Fibroblast of villous mesenchyme (primary cell): ENCODE data around the gene FRMD4A. TPM values are rescaled to one million over a fixed set of nuclear protein-coding genes. Genes with fewer than 3 reads are reported as not detected.
A peak's percentile ranks its signal among the peaks of the same experiment; 100 is the strongest.

ENCODE experiments used
- DNase-seq: peaks from one replicate; pipeline ENCODE4 v3.0.0-alpha.2; 2010; ENCODE audit warnings: low read depth
- H3K4me3 ChIP-seq: 2 replicates; pipeline ENCODE4 v1.5.1; 2011; ENCODE audit warnings: low read depth, mild to moderate bottlenecking, low read length
- total RNA-seq: library from RNA; depleted of rRNA; stranded (reverse); fragments of >200 nt; gene quantifications from 2 replicates; pipeline ENCODE4 v1.2.3, GENCODE V29; 2012
- TF ChIP-seq, protein P1 (sequence below): IDR thresholded peaks from 2 replicates; pipeline ENCODE4 v1.5.1; 2012; ENCODE audit warnings: low read depth, mild to moderate bottlenecking, low read length; ENCODE audit not compliant: insufficient read depth

Gene FRMD4A
- total RNA-seq, 1 donor = 40.2 TPM

DNA sequence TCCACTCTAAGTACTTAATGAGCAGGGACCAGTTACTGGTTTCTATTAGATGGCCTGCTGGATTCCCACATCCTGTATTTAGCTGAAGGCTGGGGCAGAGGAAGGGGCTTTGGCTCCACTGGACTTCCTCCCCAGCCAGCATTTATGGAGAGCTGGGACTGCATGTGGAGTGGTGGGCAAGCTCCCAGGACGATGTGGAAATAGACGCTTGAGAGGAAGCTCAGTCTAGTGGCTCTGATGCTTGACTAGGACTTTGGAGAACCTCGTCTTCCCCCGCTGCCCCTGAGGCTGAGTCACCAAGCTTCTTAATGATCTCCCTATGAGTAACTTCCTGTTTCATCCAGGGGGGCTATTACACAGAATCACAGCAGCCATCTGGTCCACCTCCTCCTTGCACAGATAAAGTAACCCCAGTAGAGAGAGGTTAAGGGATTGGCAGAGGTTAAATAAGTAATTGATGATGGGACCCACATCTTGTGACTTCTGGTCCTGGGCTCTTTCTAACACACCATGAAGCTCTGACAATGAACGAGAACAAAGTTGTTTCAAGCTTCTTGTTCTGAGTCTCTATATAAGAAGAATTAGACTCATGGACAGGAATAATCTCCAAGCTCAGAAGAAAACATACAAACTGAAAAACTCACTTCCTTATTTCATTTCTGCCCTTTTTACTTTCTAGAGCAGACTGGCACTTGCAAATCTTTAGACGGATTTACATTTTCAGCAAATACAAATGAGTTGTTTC lies 617.7 kb downstream of the FRMD4A start:
- DNase-seq = peak; percentile 98
- H3K4me3 ChIP-seq = no peak overlapping the region
- TF ChIP-seq, protein P1, sequence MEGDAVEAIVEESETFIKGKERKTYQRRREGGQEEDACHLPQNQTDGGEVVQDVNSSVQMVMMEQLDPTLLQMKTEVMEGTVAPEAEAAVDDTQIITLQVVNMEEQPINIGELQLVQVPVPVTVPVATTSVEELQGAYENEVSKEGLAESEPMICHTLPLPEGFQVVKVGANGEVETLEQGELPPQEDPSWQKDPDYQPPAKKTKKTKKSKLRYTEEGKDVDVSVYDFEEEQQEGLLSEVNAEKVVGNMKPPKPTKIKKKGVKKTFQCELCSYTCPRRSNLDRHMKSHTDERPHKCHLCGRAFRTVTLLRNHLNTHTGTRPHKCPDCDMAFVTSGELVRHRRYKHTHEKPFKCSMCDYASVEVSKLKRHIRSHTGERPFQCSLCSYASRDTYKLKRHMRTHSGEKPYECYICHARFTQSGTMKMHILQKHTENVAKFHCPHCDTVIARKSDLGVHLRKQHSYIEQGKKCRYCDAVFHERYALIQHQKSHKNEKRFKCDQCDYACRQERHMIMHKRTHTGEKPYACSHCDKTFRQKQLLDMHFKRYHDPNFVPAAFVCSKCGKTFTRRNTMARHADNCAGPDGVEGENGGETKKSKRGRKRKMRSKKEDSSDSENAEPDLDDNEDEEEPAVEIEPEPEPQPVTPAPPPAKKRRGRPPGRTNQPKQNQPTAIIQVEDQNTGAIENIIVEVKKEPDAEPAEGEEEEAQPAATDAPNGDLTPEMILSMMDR = no peak

GRCh38 chr10:13712476-13712836 lies 618.3 kb downstream of the FRMD4A start:
- H3K4me3 ChIP-seq = no peak overlapping the region
- TF ChIP-seq, protein P1 = no peak
- no peak for DNase-seq

GRCh38 chr10:13711291-13711690 lies 619.4 kb downstream of the FRMD4A start:
- no peak overlapping the region for H3K4me3 ChIP-seq
- no peak for DNase-seq
- TF ChIP-seq, protein P1 = no peak

GRCh38 chr10:13709931-13710650 lies 620.6 kb downstream of the FRMD4A start:
- TF ChIP-seq, protein P1 = no peak
- DNase-seq = peak; percentile 23
- H3K4me3 ChIP-seq = no peak overlapping the region

DNA sequence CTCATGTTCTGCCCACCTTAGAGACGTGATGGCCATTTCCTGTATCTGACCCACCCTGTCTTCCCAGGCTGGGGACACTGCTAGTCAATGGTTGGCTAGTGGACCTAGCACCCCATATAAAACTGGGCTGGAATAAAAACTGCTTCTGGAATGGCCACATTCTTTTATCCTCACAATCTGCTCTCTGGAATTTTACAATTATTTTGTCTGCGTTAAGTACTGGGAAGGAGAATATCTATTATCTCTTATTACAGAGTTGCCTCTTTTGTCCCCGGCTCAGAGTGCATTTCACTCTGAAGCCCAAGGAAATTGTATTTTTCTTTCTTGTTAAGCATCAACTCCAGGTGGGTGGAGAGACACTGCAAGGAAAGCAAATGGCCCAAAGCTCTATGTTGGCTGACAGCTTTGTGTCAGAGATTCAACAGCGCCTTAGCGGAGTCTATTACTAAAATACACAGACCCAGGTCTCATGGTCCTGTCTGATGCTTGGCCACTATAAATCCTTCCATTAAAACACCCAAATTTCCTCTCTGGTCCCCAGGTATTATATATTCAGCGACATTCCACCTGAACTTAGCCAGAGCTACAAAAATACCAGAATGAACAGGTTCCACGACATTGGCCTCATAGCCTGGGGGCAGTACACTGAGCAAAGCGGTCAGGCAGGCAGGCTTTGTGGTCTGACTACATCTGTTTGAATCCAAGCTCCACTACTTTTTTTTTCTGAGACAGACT lies 622.3 kb downstream of the FRMD4A start:
- TF ChIP-seq, protein P1 = no peak
- DNase-seq = no peak
- peak overlapping the region; percentile 63 for H3K4me3 ChIP-seq

DNA sequence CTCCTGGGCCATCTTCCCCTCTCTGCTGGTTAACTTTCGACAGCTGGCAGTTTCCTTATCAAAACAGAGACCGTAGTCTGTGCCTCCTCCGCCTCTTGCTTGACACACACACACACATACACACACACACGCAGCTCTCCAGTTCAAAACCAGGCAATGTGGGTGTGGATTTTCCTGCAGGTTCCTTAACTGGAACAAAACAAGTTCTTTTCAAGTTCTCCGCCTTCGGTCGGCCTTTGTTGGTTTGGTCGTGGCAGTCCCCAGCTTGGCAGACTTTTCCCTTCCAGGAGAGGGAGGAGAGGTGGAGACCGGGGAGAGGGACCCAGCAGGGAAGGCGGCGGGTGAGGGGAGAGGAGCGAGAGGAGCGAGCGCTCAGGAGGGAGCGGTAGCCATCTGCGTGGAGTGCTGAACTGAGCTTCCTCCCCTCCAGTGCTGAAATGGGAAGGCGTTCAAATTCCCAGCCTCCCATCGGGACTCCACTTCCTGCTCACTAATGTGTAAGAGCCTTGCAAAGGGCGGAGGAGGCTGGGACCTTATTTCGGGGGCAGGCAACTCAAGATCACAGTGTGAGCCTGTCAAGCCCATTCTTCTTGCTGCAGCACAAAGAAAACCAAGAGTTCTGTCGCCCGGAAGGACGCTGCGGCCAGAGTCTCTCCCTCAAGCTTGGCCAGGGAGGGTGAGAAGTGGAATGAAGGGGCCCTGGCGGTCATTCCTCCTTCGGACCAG lies 623.4 kb downstream of the FRMD4A start:
- DNase-seq = peak; percentile 95
- H3K4me3 ChIP-seq = peak overlapping the region; percentile 63
- TF ChIP-seq, protein P1 = no peak
